Measurements from ENCODE around the gene FGGY.

GRCh38 chr1:59298026-59298583 lies 1.2 kb downstream of the FGGY start:
- TF ChIP-seq CTCF (IDR thresholded peaks at IDR 0.05; ENCODE audit: low read depth, low read length, missing input control) (no peak), FOXA2 (IDR thresholded peaks at IDR 0.05) (no peak), REST (IDR thresholded peaks at IDR 0.05) (peak; percentile 71), MAX (IDR thresholded peaks at IDR 0.05) (peak; percentile 89), GABPA (IDR thresholded peaks at IDR 0.05 in 1 of 2, conservative IDR thresholded peaks at IDR 0.05 in 1 of 2) (no peak), ATF3 (IDR thresholded peaks at IDR 0.05) (no peak), TAF1 (conservative IDR thresholded peaks at IDR 0.05) (peak; percentile 54), JUND (IDR thresholded peaks at IDR 0.05) (peak; percentile 36 to 45)

Measured in liver (tissue), 3 donors.